Measurements from ENCODE around the gene ITGA6. TPM values are rescaled to one million over a fixed set of nuclear protein-coding genes. Genes with fewer than 3 reads are reported as not detected.
"Not testable (repeated sequence)": the region's sequence is repeated elsewhere in the genome, so short reads cannot be mapped to it uniquely, and the experiment has no call there.

Gene ITGA6
- total and polyA plus RNA-seq, 7 donors, result 16.4 to 46.5 (median 25.9) TPM

GRCh38 chr2:172533687-172534086 lies 106.3 kb downstream of the ITGA6 start:
- intact Hi-C loops (cut with DNase I), result no loop called here
- no peak for TF ChIP-seq CTCF (IDR thresholded peaks at IDR 0.05)
- Histone ChIP-seq H3K9me3 (no peaks in the 10 kb centered on the region), H3K27ac (no peak overlapping the region), H3K36me3 (ENCODE audit: insufficient read depth in 1 of 2, low read depth in 1 of 2) (no peaks in the 10 kb centered on the region), H3K4me3 (no peak overlapping the region), H3K4me1 (no peaks in the 10 kb centered on the region), H3K27me3 (ENCODE audit: insufficient read depth in 3 of 3, low read length in 2 of 3) (no peaks in the 10 kb centered on the region)
- ATAC-seq (no peak), DNase-seq (no peak)
- 90 to 100% (median 98%) methylated on average over 1 of the region's 1 CpG for WGBS, 3 donors

GRCh38 chr2:172535119-172535518 lies 107.7 kb downstream of the ITGA6 start:
- H3K4me1 ChIP-seq, result no peaks in the 10 kb centered on the region
- intact Hi-C loops (cut with DNase I), result no loop called here
- no peaks in the 10 kb centered on the region for H3K27me3 ChIP-seq (ENCODE audit: insufficient read depth in 3 of 3, low read length in 2 of 3)
- no peak for TF ChIP-seq CTCF (IDR thresholded peaks at IDR 0.05)
- H3K27ac ChIP-seq, result no peak overlapping the region
- DNase-seq (no peak), ATAC-seq (no peak)
- H3K9me3 ChIP-seq, result no peaks in the 10 kb centered on the region
- H3K4me3 ChIP-seq, result no peak overlapping the region
- H3K36me3 ChIP-seq (ENCODE audit: insufficient read depth in 1 of 2, low read depth in 1 of 2), result no peaks in the 10 kb centered on the region
- 91 to 95% (median 93%) methylated on average over 3 of the region's 3 CpGs for WGBS, 3 donors

GRCh38 chr2:172537851-172538250 lies 110.5 kb downstream of the ITGA6 start:
- DNase-seq; H3K4me3 ChIP-seq; H3K9me3 ChIP-seq; H3K27me3 ChIP-seq (ENCODE audit: insufficient read depth in 3 of 3, low read length in 2 of 3); ATAC-seq; H3K4me1 ChIP-seq; H3K36me3 ChIP-seq (ENCODE audit: insufficient read depth in 1 of 2, low read depth in 1 of 2); H3K27ac ChIP-seq; intact Hi-C loops (cut with DNase I): not testable (repeated sequence)
- WGBS, 3 donors, result 92 to 95% (median 95%) methylated on average over 6 to 32 of the region's 37 CpGs

GRCh38 chr2:172539767-172540166 lies 112.4 kb downstream of the ITGA6 start:
- Histone ChIP-seq H3K36me3 (ENCODE audit: insufficient read depth in 1 of 2, low read depth in 1 of 2) (no peaks in the 10 kb centered on the region), H3K27me3 (ENCODE audit: insufficient read depth in 3 of 3, low read length in 2 of 3) (no peaks in the 10 kb centered on the region), H3K27ac (no peak overlapping the region), H3K4me1 (no peaks in the 10 kb centered on the region), H3K9me3 (no peaks in the 10 kb centered on the region), H3K4me3 (no peak overlapping the region)
- ATAC-seq (no peak), DNase-seq (no peak)
- 68 to 91% (median 90%) methylated on average over 4 of the region's 4 CpGs for WGBS, 3 donors
- intact Hi-C loops (cut with DNase I), result no loop called here
- TF ChIP-seq CTCF (IDR thresholded peaks at IDR 0.05), result no peak

GRCh38 chr2:172540421-172540820 lies 113.0 kb downstream of the ITGA6 start:
- Histone ChIP-seq H3K9me3 (no peaks in the 10 kb centered on the region), H3K27ac (no peak overlapping the region), H3K4me3 (no peak overlapping the region), H3K4me1 (no peaks in the 10 kb centered on the region), H3K27me3 (ENCODE audit: insufficient read depth in 3 of 3, low read length in 2 of 3) (no peaks in the 10 kb centered on the region), H3K36me3 (ENCODE audit: insufficient read depth in 1 of 2, low read depth in 1 of 2) (no peaks in the 10 kb centered on the region)
- ATAC-seq (no peak), DNase-seq (no peak)
- intact Hi-C loops (cut with DNase I), result no loop called here
- TF ChIP-seq CTCF (IDR thresholded peaks at IDR 0.05), result no peak

Measured in psoas muscle (tissue), 8 donors.